OCI-LY3 (cell line): Measurements from ENCODE around the gene SARDH.
"Not testable (repeated sequence)": the region's sequence is repeated elsewhere in the genome, so short reads cannot be mapped to it uniquely, and the experiment has no call there.

Source experiments
- H2AFZ ChIP-seq: fragments of 200-600, 300-600 bp; shearing (Covaris generic); 2 replicates; pipeline ENCODE4 v1.6.0; 2014; ENCODE audit warnings: antibody characterized with exemption, low read depth, low read length
- H3K27ac ChIP-seq: fragments of 200-600, 300-600 bp; sonication (generic); 2 replicates; pipeline ENCODE4 v1.5.1; 2014; ENCODE audit warnings: mild to moderate bottlenecking, low read length, moderate library complexity, mixed read lengths
- H3K27me3 ChIP-seq: fragments of 200-600, 300-600 bp; sonication (generic); 2 replicates; pipeline ENCODE4 v1.6.1; 2014; ENCODE audit warnings: low read depth, low read length, mixed read lengths
- H3K36me3 ChIP-seq: fragments of 200-600, 300-600 bp; sonication (generic); replicated peaks from 2 replicates; pipeline ENCODE3; 2014; ENCODE audit warnings: low read depth, low read length, mixed read lengths
- H3K4me1 ChIP-seq: fragments of 300-600, 200-600 bp; sonication (generic); 2 replicates; pipeline ENCODE4 v1.6.1; 2014; ENCODE audit warnings: low read length, mixed read lengths
- H3K4me2 ChIP-seq: fragments of 200-600, 300-600 bp; sonication (generic); 2 replicates; pipeline ENCODE4 v1.6.1; 2014; ENCODE audit warnings: low read length, mixed read lengths
- H3K4me3 ChIP-seq: fragments of 300-600, 200-600 bp; sonication (generic); 2 replicates; pipeline ENCODE4 v1.5.1; 2014; ENCODE audit warnings: antibody characterized with exemption, mild to moderate bottlenecking, low read length, moderate library complexity
- H3K79me2 ChIP-seq: fragments of 300-600, 200-600 bp; shearing (Covaris generic); 2 replicates; pipeline ENCODE4 v1.6.1; 2014; ENCODE audit warnings: mild to moderate bottlenecking, low read length, mixed read lengths
- H3K9ac ChIP-seq: fragments of 300-600, 200-600 bp; shearing (Covaris generic); 2 replicates; pipeline ENCODE4 v1.6.0; 2014; ENCODE audit warnings: mild to moderate bottlenecking, low read length, moderate library complexity
- H3K9me3 ChIP-seq: fragments of 200-600, 300-600 bp; shearing (Covaris generic); 2 replicates; pipeline ENCODE4 v1.6.1; 2014; ENCODE audit warnings: low read length, mixed read lengths; ENCODE audit not compliant: insufficient read depth
- H4K20me1 ChIP-seq: fragments of 200-600, 300-600 bp; sonication (generic); 2 replicates; pipeline ENCODE4 v1.6.1; 2016; ENCODE audit warnings: low read length, mixed read lengths; ENCODE audit not compliant: insufficient read depth
- EZH2phosphoT487 ChIP-seq: fragments of 200-600 bp; shearing (Covaris generic); IDR thresholded peaks from 2 replicates; pipeline ENCODE4 v1.6.1; 2018; ENCODE audit warnings: antibody characterized with exemption, mixed run types, low read depth
- TF ChIP-seq, protein P1 (sequence below): fragments of 200-600, 300-600 bp; sonication (generic); IDR thresholded peaks from 2 replicates; pipeline ENCODE4 v1.5.1; 2014; ENCODE audit warnings: antibody characterized with exemption, low read length, low read depth

Gene SARDH

DNA sequence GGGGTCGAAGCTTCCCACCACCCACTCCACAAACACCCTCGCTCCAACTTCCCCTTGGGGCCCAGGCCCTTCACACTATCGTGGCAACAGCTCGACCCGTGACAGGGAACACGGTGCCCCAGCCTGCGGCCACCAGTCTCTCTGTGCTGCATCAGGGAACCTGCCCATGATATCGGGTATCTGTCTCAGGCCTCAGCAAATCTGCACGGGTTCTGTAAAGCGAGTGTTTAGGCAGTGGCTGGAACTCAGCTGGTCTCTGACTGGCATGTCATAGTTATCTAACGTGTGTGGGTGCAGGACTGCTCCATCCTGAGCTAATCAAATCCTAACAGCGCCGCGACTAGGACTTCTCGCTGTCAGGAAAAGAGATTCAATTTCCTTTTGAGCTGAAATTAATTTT is 59.1 kb downstream of the SARDH start:
- Histone ChIP-seq H3K4me3 (no peak overlapping the region), H3K4me2 (no peak overlapping the region), H2AFZ (no peak overlapping the region), H3K9me3 (no peaks in the 10 kb centered on the region), H3K79me2 (no peaks in the 10 kb centered on the region), H3K27ac (no peak overlapping the region), H3K4me1 (no peaks in the 10 kb centered on the region), H3K9ac (no peak overlapping the region), H3K27me3 (peaks cover 8% of the 10 kb centered on the region; the same call in 1 of the 2 replicates), H4K20me1 (no peaks in the 10 kb centered on the region), H3K36me3 (no peaks in the 10 kb centered on the region)
- TF ChIP-seq EZH2phosphoT487, result no peak
- TF ChIP-seq, protein P1, sequence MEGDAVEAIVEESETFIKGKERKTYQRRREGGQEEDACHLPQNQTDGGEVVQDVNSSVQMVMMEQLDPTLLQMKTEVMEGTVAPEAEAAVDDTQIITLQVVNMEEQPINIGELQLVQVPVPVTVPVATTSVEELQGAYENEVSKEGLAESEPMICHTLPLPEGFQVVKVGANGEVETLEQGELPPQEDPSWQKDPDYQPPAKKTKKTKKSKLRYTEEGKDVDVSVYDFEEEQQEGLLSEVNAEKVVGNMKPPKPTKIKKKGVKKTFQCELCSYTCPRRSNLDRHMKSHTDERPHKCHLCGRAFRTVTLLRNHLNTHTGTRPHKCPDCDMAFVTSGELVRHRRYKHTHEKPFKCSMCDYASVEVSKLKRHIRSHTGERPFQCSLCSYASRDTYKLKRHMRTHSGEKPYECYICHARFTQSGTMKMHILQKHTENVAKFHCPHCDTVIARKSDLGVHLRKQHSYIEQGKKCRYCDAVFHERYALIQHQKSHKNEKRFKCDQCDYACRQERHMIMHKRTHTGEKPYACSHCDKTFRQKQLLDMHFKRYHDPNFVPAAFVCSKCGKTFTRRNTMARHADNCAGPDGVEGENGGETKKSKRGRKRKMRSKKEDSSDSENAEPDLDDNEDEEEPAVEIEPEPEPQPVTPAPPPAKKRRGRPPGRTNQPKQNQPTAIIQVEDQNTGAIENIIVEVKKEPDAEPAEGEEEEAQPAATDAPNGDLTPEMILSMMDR, result no peak

DNA sequence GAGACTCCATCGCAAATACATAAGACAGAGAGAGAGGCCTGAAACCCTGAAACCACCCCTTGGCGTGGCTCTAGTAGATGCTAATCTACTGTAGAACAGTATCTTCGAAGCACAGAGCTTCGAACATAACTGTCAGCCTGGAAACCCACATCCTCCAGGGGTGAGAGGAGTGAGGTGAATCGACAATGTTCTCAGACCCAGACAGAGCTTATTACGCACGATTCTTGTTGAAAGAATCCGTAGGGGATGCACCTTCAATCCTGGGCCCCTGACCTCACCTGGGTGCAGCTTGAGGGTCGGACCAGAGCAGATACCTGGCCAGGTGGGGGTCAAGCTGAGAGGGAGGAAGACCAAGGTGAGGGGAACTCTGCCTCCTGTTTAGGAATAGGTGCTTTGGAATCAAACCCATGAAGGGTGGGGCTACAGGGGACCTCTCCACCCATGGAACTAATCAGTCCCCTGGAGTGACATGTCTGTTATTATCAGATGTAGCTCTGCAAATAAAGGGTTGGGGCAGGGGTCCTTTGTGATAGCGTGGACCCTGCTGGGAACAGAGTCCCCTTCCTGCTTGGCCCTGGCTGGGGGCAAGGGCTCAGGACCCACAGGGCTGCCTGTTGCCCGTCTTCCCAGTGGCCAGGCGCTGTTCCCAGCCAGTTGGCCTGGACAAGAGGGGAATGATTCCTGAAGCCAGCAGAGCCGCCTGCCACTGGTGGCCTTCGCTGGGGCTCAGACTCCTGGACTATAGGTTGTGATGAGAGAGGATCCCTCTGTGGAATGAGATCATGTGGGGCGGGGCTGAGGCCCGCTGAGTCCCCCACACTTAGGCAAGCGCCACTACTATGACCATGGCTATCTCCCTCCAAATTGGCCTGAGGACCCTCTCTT is 60.8 kb downstream of the SARDH start:
- Histone ChIP-seq H3K9me3 (no peaks in the 10 kb centered on the region), H4K20me1 (no peaks in the 10 kb centered on the region), H3K79me2 (no peaks in the 10 kb centered on the region), H3K27ac (no peak overlapping the region), H2AFZ (no peak overlapping the region), H3K4me1 (no peaks in the 10 kb centered on the region), H3K27me3 (peaks cover 8% of the 10 kb centered on the region; the same call in 1 of the 2 replicates), H3K4me3 (no peak overlapping the region), H3K9ac (no peak overlapping the region), H3K4me2 (no peak overlapping the region), H3K36me3 (no peaks in the 10 kb centered on the region)
- TF ChIP-seq, protein P1, result no peak
- TF ChIP-seq EZH2phosphoT487, result no peak

DNA sequence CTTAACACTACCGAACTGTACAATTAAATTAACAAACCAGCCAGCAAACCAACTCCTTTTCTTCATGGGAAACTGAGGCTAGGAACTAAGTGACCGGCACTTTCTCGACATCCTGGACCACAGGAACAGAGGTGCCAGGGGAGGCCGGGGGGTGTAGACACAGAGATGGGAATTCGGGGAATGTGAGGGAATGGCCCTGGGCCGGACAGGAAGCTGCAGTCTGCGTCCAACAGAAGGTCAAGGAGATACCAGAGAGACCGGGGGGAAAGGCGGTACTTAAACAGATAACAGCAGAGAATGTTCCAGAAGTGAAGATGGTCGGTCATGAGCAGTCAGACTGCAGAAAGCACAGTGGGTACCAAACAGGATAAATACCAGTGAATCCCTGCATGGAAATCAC is 61.7 kb downstream of the SARDH start:
- Histone ChIP-seq H3K4me3 (no peak overlapping the region), H3K27me3 (peaks cover 8% of the 10 kb centered on the region; the same call in 1 of the 2 replicates), H3K4me2 (no peak overlapping the region), H3K4me1 (no peaks in the 10 kb centered on the region), H3K79me2 (no peaks in the 10 kb centered on the region), H2AFZ (no peak overlapping the region), H4K20me1 (no peaks in the 10 kb centered on the region), H3K27ac (no peak overlapping the region), H3K36me3 (no peaks in the 10 kb centered on the region), H3K9ac (no peak overlapping the region), H3K9me3 (no peaks in the 10 kb centered on the region)
- TF ChIP-seq, protein P1, result no peak
- no peak for TF ChIP-seq EZH2phosphoT487

DNA sequence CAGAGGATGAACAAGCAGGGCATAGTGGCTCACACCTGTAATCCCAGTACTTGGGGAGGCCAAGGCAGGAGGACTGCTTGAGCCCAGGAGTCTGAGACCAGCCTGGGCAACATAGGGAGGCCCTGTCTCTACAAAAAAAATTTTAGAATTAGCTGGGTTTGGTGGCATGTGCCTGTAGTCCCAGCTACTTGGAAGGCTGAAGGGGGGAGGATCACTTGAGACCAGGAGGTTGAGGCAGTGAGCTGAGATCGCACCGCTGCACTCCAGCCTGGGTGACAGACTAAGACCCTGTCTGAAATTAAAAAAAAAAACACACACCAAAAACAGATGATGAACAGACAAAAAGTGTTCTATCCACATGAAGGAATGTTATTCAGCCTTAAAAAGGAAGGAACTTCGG is 62.4 kb downstream of the SARDH start:
- not testable (repeated sequence) for H3K4me3 ChIP-seq, H4K20me1 ChIP-seq, H3K79me2 ChIP-seq, H3K9me3 ChIP-seq, H3K4me2 ChIP-seq, H3K27ac ChIP-seq, H3K4me1 ChIP-seq, H3K9ac ChIP-seq, H3K27me3 ChIP-seq, H3K36me3 ChIP-seq, H2AFZ ChIP-seq
